Colonic mucosa (tissue), 4 donors: Measurements from ENCODE around the gene PNRC1. TPM values are rescaled to one million over a fixed set of nuclear protein-coding genes. Genes with fewer than 3 reads are reported as not detected.

Experiments
- DNase-seq: peaks from one replicate; pipeline ENCODE4 v3.0.0-alpha.2; 2020
- H3K27ac ChIP-seq: fragments of 200-600 bp; one replicate; pipeline ENCODE4 v1.8.0; 2021
- H3K27me3 ChIP-seq: fragments of 200-600 bp; one replicate; pipeline ENCODE4 v1.8.0; 2021
- H3K36me3 ChIP-seq: fragments of 200-600 bp; one replicate; pipeline ENCODE4 v1.8.0; 2021
- H3K4me1 ChIP-seq: fragments of 200-600 bp; one replicate; pipeline ENCODE4 v1.8.0; 2021; ENCODE audit warnings: mild to moderate bottlenecking
- H3K4me3 ChIP-seq: fragments of 200-600 bp; one replicate; pipeline ENCODE4 v1.8.0; 2021
- H3K9ac ChIP-seq, 2 donors: one replicate each; pipeline ENCODE4 v1.7.0; 2013; ENCODE audit warnings: control low read depth in 2 of 2, low read depth in 2 of 2, low read length in 2 of 2
- H3K9me3 ChIP-seq: fragments of 200-600 bp; one replicate; pipeline ENCODE4 v1.8.0; 2021
- CTCF ChIP-seq: fragments of 200-600 bp; IDR thresholded peaks from one replicate; pipeline ENCODE4 v1.8.0; 2022; ENCODE audit warnings: antibody characterized with exemption, mild to moderate bottlenecking
- intact Hi-C: fragments of 100-400 bp; cut with DNase I; formaldehyde crosslinking; loops from one replicate; pipeline ENCODE4 v1.14.1; 2022
- total RNA-seq, 2 donors: library from RNA; stranded (reverse); fragmentation: NEBNext Ultra II Directional in 1 of 2; extraction: Animal tissue kit (Norgen Biotek cat#: 25700) in 1 of 2; gene quantifications; one replicate each; pipeline ENCODE4 v1.2.1, GENCODE V29; 2021
- donor health status: healthy.
- donor health status: DM: no; HTN: no; CAD: no.
- donor health status: DM: no; HTN: no; CAD: no.

Gene PNRC1
- total RNA-seq, 2 donors from 2014 or later = 47.8 to 143 TPM

GRCh38 chr6:89069536-89070163, 10.9 kb upstream of the PNRC1 start:
- no peaks in the 10 kb centered on the region for H3K36me3 ChIP-seq
- H3K27me3 ChIP-seq = no peaks in the 10 kb centered on the region
- no peak for DNase-seq
- H3K27ac ChIP-seq = no peak overlapping the region
- H3K9me3 ChIP-seq = no peaks in the 10 kb centered on the region
- TF ChIP-seq CTCF = no peak
- H3K9ac ChIP-seq = no peak overlapping the region
- intact Hi-C loops = no loop called here
- no peaks in the 10 kb centered on the region for H3K4me1 ChIP-seq
- no peak overlapping the region for H3K4me3 ChIP-seq

- Histone ChIP-seq H3K9ac (no peak overlapping the region), H3K27ac (peak overlapping the region; percentile 32), H3K4me3 (no peak overlapping the region), H3K4me1 (no peaks in the 10 kb centered on the region), H3K27me3 (no peaks in the 10 kb centered on the region), H3K9me3 (no peaks in the 10 kb centered on the region), H3K36me3 (no peaks in the 10 kb centered on the region)
- intact Hi-C loops = no loop called here
- DNase-seq = peak; percentile 41
- no peak for TF ChIP-seq CTCF
Observed at GRCh38 chr6:89071036-89071435, 9.5 kb upstream of the PNRC1 start.

GRCh38 chr6:89073014-89073620, 7.4 kb upstream of the PNRC1 start:
- Histone ChIP-seq H3K9me3 (no peaks in the 10 kb centered on the region), H3K27me3 (no peaks in the 10 kb centered on the region), H3K4me1 (no peaks in the 10 kb centered on the region), H3K36me3 (no peaks in the 10 kb centered on the region), H3K4me3 (no peak overlapping the region), H3K27ac (no peak overlapping the region), H3K9ac (no peak overlapping the region)
- no peak for DNase-seq
- TF ChIP-seq CTCF = no peak
- intact Hi-C loops = no loop called here

GRCh38 chr6:89073840-89074239, 6.7 kb upstream of the PNRC1 start:
- Histone ChIP-seq H3K27me3 (no peaks in the 10 kb centered on the region), H3K27ac (no peak overlapping the region), H3K36me3 (no peaks in the 10 kb centered on the region), H3K4me1 (no peaks in the 10 kb centered on the region), H3K4me3 (no peak overlapping the region), H3K9me3 (no peaks in the 10 kb centered on the region), H3K9ac (no peak overlapping the region)
- DNase-seq = no peak
- TF ChIP-seq CTCF = no peak
- intact Hi-C loops = no loop called here

GRCh38 chr6:89079511-89080234, 878 bp upstream of the PNRC1 start:
- no peak for TF ChIP-seq CTCF
- no peaks in the 10 kb centered on the region for H3K27me3 ChIP-seq
- H3K4me1 ChIP-seq = no peaks in the 10 kb centered on the region
- H3K4me3 ChIP-seq = peak overlapping the region; percentile 78
- peak; percentile 58 for DNase-seq
- no peaks in the 10 kb centered on the region for H3K9me3 ChIP-seq
- peak overlapping the region; percentile 99 for H3K27ac ChIP-seq
- no peaks in the 10 kb centered on the region for H3K36me3 ChIP-seq
- H3K9ac ChIP-seq = peak overlapping the region; percentile 79 to 99
- intact Hi-C loops = loop anchor here (5.0 to 10.0 kb wide), 2 partner anchors 38 to 95 kb away; partner anchors contain the start of gene SRSF12
